ENCODE data around the gene BIN1.

DNA sequence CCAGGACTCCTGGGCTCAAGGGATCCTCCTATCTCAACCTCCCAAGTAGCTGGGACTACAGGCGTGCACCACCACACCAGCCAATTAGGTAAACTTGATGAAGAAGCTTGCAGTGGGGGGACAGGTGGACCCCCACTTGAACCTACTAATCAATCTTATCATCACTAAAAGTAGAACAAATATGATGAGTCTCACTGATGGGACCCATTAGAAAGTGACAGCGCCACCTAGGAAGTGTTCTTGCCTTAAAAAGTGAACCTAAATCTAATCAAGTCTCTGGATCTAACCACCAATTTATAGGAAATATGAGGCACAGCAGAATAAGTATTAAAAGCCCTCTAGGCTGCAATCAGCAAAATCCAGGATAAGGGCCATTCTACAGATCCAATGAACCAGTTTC, 79.2 kb downstream of the BIN1 start:
- TF ChIP-seq EZH2 (IDR thresholded peaks at IDR 0.05; ENCODE audit: borderline replicate concordance, low read depth, low read length, severe bottlenecking) = no peak
- TF ChIP-seq CTCF (IDR thresholded peaks at IDR 0.05; ENCODE audit: borderline replicate concordance, extremely low read depth, low read length, poor library complexity, severe bottlenecking) = peak; percentile 27

Data from DND-41 (cell line).